Retinal pigment epithelial cell (primary cell): ENCODE measurements around the gene SLC35F3.

Source experiments
- DNase-seq: peaks from one replicate; pipeline ENCODE4 v3.0.0-alpha.2; 2010; ENCODE audit warnings: low read depth
- H3K4me3 ChIP-seq: 2 replicates; pipeline ENCODE4 v1.5.1; 2011; ENCODE audit warnings: mild to moderate bottlenecking, low read length, control low read depth, moderate library complexity
- TF ChIP-seq, protein P1 (sequence below): conservative IDR thresholded peaks from 2 replicates; pipeline ENCODE4 v1.5.1; 2011; ENCODE audit warnings: low read depth, low read length, control low read depth, inconsistent platforms

The SLC35F3 gene

GRCh38 chr1:234226113-234226818 is 321.8 kb downstream of the SLC35F3 start:
- no peak for DNase-seq
- TF ChIP-seq, protein P1, sequence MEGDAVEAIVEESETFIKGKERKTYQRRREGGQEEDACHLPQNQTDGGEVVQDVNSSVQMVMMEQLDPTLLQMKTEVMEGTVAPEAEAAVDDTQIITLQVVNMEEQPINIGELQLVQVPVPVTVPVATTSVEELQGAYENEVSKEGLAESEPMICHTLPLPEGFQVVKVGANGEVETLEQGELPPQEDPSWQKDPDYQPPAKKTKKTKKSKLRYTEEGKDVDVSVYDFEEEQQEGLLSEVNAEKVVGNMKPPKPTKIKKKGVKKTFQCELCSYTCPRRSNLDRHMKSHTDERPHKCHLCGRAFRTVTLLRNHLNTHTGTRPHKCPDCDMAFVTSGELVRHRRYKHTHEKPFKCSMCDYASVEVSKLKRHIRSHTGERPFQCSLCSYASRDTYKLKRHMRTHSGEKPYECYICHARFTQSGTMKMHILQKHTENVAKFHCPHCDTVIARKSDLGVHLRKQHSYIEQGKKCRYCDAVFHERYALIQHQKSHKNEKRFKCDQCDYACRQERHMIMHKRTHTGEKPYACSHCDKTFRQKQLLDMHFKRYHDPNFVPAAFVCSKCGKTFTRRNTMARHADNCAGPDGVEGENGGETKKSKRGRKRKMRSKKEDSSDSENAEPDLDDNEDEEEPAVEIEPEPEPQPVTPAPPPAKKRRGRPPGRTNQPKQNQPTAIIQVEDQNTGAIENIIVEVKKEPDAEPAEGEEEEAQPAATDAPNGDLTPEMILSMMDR = no peak
- no peak overlapping the region for H3K4me3 ChIP-seq

- TF ChIP-seq, protein P1 = no peak
- no peak for DNase-seq
- no peak overlapping the region for H3K4me3 ChIP-seq
Observed at GRCh38 chr1:234226819-234227165, 322.3 kb downstream of the SLC35F3 start.

- TF ChIP-seq, protein P1 = no peak
- DNase-seq = no peak
- H3K4me3 ChIP-seq = no peak overlapping the region
Observed at GRCh38 chr1:234229581-234230387, 325.3 kb downstream of the SLC35F3 start.

- TF ChIP-seq, protein P1 = no peak
- no peak for DNase-seq
- no peak overlapping the region for H3K4me3 ChIP-seq
Observed at GRCh38 chr1:234230414-234230862, 326.0 kb downstream of the SLC35F3 start.

DNA sequence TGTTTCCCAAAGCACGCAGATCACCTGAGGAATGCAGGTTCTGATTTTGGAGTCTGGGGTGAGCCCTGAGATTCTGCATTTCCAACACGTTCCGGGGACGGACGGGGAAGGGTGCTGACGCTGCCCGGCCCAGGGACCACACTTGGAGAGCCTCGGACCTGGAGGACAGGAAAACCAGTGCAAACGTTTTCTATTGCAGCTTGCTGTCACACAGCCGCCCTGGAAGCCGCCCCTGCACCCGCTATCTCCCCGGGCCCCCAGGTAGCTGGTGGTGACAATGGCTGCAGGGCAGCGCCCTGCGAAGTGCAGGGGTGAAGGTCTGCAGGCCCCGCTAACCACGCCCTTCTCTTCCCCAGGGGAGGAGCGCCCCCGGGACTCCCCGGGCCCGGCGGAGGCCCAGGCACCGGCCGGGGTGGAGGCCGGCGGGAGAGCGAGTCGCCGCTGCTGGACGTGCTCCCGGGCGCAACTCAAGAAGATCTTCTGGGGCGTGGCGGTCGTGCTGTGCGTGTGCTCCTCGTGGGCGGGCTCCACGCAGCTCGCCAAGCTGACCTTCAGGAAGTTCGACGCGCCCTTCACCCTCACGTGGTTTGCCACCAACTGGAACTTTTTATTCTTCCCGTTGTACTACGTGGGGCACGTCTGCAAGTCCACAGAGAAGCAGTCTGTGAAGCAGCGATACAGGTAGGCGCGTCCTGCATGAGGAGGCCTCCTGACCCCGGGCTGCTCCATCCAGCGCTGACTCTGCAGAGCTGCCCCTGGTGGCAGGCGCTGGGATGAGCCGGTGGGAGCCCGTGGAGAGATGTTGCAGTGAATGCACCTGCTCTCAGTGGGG is 326.8 kb downstream of the SLC35F3 start:
- TF ChIP-seq, protein P1 = peak; percentile 23
- H3K4me3 ChIP-seq = no peak overlapping the region
- DNase-seq = no peak

- no peak overlapping the region for H3K4me3 ChIP-seq
- TF ChIP-seq, protein P1 = no peak
- no peak for DNase-seq
Observed at GRCh38 chr1:234231893-234232276, 327.4 kb downstream of the SLC35F3 start.
